CD4-positive, alpha-beta T cell (primary cell): Measurements from ENCODE around the gene ANKRD13D. TPM values are rescaled to one million over a fixed set of nuclear protein-coding genes. Genes with fewer than 3 reads are reported as not detected.
A peak's percentile ranks its signal among the peaks of the same experiment; 100 is the strongest.
"Not testable (repeated sequence)": the region's sequence is repeated elsewhere in the genome, so short reads cannot be mapped to it uniquely, and the experiment has no call there.

Experiments used
- ATAC-seq: fragments of 200-7000 bp; cut with Tn5 transposase; one replicate; pipeline ENCODE4 v1.10.0; 2022; ENCODE audit warnings: mild to moderate bottlenecking; ENCODE audit not compliant: poor library complexity
- CTCF ChIA-PET: fragments of 350-600 bp; sonication (Branson Sonifier 250); formaldehyde crosslinking; loops from one replicate; lab custom pipeline; 2021; ENCODE audit warnings: antibody characterized with exemption, inconsistent platforms; lab: Charles Lee
- POLR2A ChIA-PET: fragments of 350-600 bp; sonication (Branson Sonifier 250); formaldehyde crosslinking; loops from one replicate; lab custom pipeline; 2021; ENCODE audit warnings: antibody characterized with exemption, inconsistent platforms; lab: Charles Lee
- DNase-seq, 14 experiments: peaks; one replicate each; pipeline ENCODE4 v3.0.0-alpha.2; 2013 to 2020; ENCODE audit warnings: mixed read lengths in 2 of 14
- H3K27ac ChIP-seq, 2 donors: one replicate each; pipeline versions ENCODE4 v1.5.1 to v1.7.0; 2013; ENCODE audit warnings: low read length in 2 of 2, low read depth in 1 of 2, mild to moderate bottlenecking in 1 of 2
- H3K27me3 ChIP-seq, 2 experiments: 1 replicate in 1 of 2; 2 replicates in 1 of 2; pipeline versions ENCODE4 v1.6.1 to v1.7.0; 2013; ENCODE audit warnings: low read length in 2 of 2, control low read depth in 1 of 2, mild to moderate bottlenecking in 1 of 2, moderate library complexity in 1 of 2; ENCODE audit not compliant: insufficient read depth in 2 of 2, control insufficient read depth in 1 of 2
- H3K36me3 ChIP-seq: one replicate; pipeline ENCODE4 v1.6.1; 2013; ENCODE audit warnings: low read length, control low read depth; ENCODE audit not compliant: insufficient read depth
- H3K4me1 ChIP-seq: one replicate; pipeline ENCODE4 v1.6.1; 2013; ENCODE audit warnings: low read length, control low read depth; ENCODE audit not compliant: insufficient read depth
- H3K4me3 ChIP-seq: one replicate; pipeline ENCODE4 v1.5.1; 2013; ENCODE audit warnings: mild to moderate bottlenecking, low read length, moderate library complexity
- H3K9me3 ChIP-seq, 2 experiments: 1 replicate in 1 of 2; 2 replicates in 1 of 2; pipeline versions ENCODE4 v1.6.1 to v1.7.0; 2013; ENCODE audit warnings: low read length in 2 of 2, mild to moderate bottlenecking in 2 of 2, control low read depth in 1 of 2, moderate library complexity in 1 of 2; ENCODE audit not compliant: control insufficient read depth in 1 of 2, insufficient read depth in 1 of 2
- H3K27ac Mint-ChIP-seq: one replicate; pipeline ENCODE4 v1.8.0; 2020; ENCODE audit warnings: mixed read lengths
- H3K27me3 Mint-ChIP-seq: one replicate; pipeline ENCODE4 v1.8.0; 2021; ENCODE audit warnings: mixed read lengths
- H3K36me3 Mint-ChIP-seq: one replicate; pipeline ENCODE4 v1.8.0; 2021; ENCODE audit warnings: low read depth, mixed read lengths
- H3K4me1 Mint-ChIP-seq: one replicate; pipeline ENCODE4 v1.8.0; 2021; ENCODE audit warnings: low read depth, mixed read lengths
- H3K4me3 Mint-ChIP-seq: one replicate; pipeline ENCODE4 v1.8.0; 2020; ENCODE audit warnings: mild to moderate bottlenecking, mixed read lengths
- H3K9me3 Mint-ChIP-seq: one replicate; pipeline ENCODE4 v1.8.0; 2020; ENCODE audit warnings: mixed read lengths
- intact Hi-C, 2 experiments: fragments of 100-400 bp; cut with DNase I in 1 of 2; cut with micrococcal nuclease in 1 of 2; formaldehyde crosslinking; loops; one replicate each; pipeline versions ENCODE4 v1.15.1 to v1.9.0; 2023 to 2025; cut with DNase I, micrococcal nuclease
- total RNA-seq, 174 experiments: library from RNA in 2 of 174; stranded (reverse) in 2 of 174; gene quantifications; one replicate each; pipeline ENCODE4 v1.2.3 and lab custom pipeline; 2021 to 2026
- TF ChIP-seq, protein P1 (sequence below): fragments of 200-600 bp; IDR thresholded peaks from one replicate; pipeline ENCODE4 v1.8.0; 2022; ENCODE audit warnings: antibody characterized with exemption, mild to moderate bottlenecking

The ANKRD13D gene
- total RNA-seq, 2 experiments from 2014 or later: 160 to 161 TPM

- Mint-ChIP-seq H3K9me3 (no peaks in the 10 kb centered on the region), H3K27ac (peak overlapping the region; percentile 73), H3K4me3 (no peak overlapping the region), H3K4me1 (peaks cover 44% of the 10 kb centered on the region), H3K36me3 (peaks cover 64% of the 10 kb centered on the region), H3K27me3 (no peaks in the 10 kb centered on the region)
- ATAC-seq (no peak), DNase-seq (no peak)
- TF ChIP-seq, protein P1, sequence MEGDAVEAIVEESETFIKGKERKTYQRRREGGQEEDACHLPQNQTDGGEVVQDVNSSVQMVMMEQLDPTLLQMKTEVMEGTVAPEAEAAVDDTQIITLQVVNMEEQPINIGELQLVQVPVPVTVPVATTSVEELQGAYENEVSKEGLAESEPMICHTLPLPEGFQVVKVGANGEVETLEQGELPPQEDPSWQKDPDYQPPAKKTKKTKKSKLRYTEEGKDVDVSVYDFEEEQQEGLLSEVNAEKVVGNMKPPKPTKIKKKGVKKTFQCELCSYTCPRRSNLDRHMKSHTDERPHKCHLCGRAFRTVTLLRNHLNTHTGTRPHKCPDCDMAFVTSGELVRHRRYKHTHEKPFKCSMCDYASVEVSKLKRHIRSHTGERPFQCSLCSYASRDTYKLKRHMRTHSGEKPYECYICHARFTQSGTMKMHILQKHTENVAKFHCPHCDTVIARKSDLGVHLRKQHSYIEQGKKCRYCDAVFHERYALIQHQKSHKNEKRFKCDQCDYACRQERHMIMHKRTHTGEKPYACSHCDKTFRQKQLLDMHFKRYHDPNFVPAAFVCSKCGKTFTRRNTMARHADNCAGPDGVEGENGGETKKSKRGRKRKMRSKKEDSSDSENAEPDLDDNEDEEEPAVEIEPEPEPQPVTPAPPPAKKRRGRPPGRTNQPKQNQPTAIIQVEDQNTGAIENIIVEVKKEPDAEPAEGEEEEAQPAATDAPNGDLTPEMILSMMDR: no peak
- Histone ChIP-seq H3K4me3 (no peak overlapping the region), H3K27me3 (no peaks in the 10 kb centered on the region), H3K4me1 (peaks cover 20% of the 10 kb centered on the region), H3K36me3 (peaks cover 65% of the 10 kb centered on the region), H3K27ac (no peak overlapping the region), H3K9me3 (no peaks in the 10 kb centered on the region)
- POLR2A ChIA-PET: no interaction called here
- intact Hi-C loops: no loop called here
- CTCF ChIA-PET: interaction anchor here (1.2 to 1.6 kb wide), 2 partner anchors 62 to 63 kb away, joined by 3 read pairs; no protein-coding TSS in a partner anchor
Observed at GRCh38 chr11:67255864-67256263, 33.2 kb upstream of the ANKRD13D start.

DNA sequence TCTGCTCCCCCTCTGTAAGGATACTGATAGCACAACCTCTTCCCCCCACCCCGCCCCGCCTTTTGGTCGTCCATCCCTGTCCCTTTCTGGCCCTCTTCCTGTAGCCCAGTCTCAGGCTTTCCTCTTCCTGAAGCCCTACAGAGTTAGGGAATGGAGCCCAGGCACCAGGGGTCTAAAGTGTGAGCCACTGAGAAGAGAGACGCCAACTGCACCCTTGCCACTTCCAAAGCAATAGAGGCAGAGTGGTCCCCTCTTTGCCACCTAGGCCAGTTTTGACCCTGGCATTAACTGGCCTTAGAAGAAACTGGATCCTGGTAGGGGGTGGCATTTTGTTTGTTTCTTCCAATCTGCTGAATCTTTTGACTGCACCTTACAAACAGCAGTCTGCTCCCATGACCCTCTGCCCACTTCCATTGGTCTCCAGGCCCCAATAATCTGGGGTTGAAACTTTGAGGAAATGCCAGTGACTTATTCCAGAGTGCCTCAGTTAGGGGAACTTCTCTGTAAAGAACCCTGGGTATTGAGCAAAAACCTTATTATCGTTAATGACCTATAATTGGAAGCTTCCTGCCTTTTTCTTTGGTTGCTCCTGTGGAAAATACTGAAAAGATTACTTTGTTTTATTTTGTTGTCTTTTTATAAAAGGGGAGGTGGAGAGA lies 32.5 kb upstream of the ANKRD13D start:
- no peak overlapping the region for H3K4me3 ChIP-seq
- intact Hi-C loops: no loop called here
- peaks cover 58% of the 10 kb centered on the region for H3K36me3 ChIP-seq
- no peaks in the 10 kb centered on the region for H3K27me3 ChIP-seq
- peaks cover 26% of the 10 kb centered on the region for H3K4me1 ChIP-seq
- TF ChIP-seq, protein P1: no peak
- DNase-seq: no peak
- H3K27me3 Mint-ChIP-seq: no peaks in the 10 kb centered on the region
- H3K4me3 Mint-ChIP-seq: no peak overlapping the region
- H3K9me3 Mint-ChIP-seq: no peaks in the 10 kb centered on the region
- POLR2A ChIA-PET: no interaction called here
- peaks cover 42% of the 10 kb centered on the region for H3K4me1 Mint-ChIP-seq
- H3K27ac ChIP-seq: no peak overlapping the region
- H3K9me3 ChIP-seq: no peaks in the 10 kb centered on the region
- no peak for ATAC-seq
- CTCF ChIA-PET: interaction anchor here (1.2 to 1.6 kb wide), 2 partner anchors 61 to 62 kb away, joined by 3 read pairs; no protein-coding TSS in a partner anchor
- H3K27ac Mint-ChIP-seq: peak overlapping the region; percentile 55
- peaks cover 56% of the 10 kb centered on the region for H3K36me3 Mint-ChIP-seq

DNA sequence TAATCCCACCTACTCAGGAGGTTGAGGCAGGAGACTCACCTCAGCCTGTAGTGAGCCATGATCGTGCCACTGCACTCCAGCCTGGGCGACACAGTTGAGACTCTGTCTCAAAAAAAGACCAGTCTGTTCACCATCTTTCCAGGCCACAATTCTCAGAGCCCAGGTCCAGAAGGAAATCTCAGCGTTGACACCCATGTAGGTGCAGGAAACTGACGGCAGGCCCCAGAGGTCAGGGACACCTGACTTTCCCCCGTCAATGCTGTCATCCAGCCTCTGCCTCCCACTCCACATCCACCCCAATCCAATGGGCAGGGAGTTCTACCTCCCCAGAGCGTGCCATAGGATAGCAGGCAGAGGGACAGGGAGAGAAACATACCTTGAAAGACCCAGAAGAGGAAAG lies 28.7 kb upstream of the ANKRD13D start:
- intact Hi-C loops: no loop called here
- TF ChIP-seq, protein P1: no peak
- DNase-seq (peak in 1 of 14 experiments; percentile 0), ATAC-seq (no peak)
- Histone ChIP-seq H3K4me1 (peaks cover 30% of the 10 kb centered on the region), H3K9me3 (no peaks in the 10 kb centered on the region), H3K36me3 (peaks cover 20% of the 10 kb centered on the region), H3K4me3 (no peak overlapping the region), H3K27ac (no peak overlapping the region), H3K27me3 (no peaks in the 10 kb centered on the region)
- POLR2A ChIA-PET: no interaction called here
- Mint-ChIP-seq H3K9me3 (no peaks in the 10 kb centered on the region), H3K27me3 (no peaks in the 10 kb centered on the region), H3K4me1 (peaks cover 45% of the 10 kb centered on the region), H3K4me3 (no peak overlapping the region), H3K27ac (no peak overlapping the region), H3K36me3 (peaks cover 25% of the 10 kb centered on the region)
- CTCF ChIA-PET: no interaction called here

GRCh38 chr11:67260885-67261639 lies 28.0 kb upstream of the ANKRD13D start:
- H3K36me3 Mint-ChIP-seq: peaks cover 19% of the 10 kb centered on the region
- peaks cover 13% of the 10 kb centered on the region for H3K36me3 ChIP-seq
- CTCF ChIA-PET: interaction anchor here (1.3 to 4.9 kb wide), 5 partner anchors 8 to 121 kb away, joined by 3 to 57 read pairs (median 6); no protein-coding TSS in a partner anchor
- H3K9me3 Mint-ChIP-seq, H3K27me3 ChIP-seq, H3K27ac Mint-ChIP-seq, H3K27ac ChIP-seq, H3K4me3 ChIP-seq, ATAC-seq, H3K27me3 Mint-ChIP-seq, H3K9me3 ChIP-seq, intact Hi-C loops: not testable (repeated sequence)
- H3K4me1 Mint-ChIP-seq: peaks cover 51% of the 10 kb centered on the region
- H3K4me3 Mint-ChIP-seq: peak overlapping the region; percentile 72
- peak in 6 of 14 experiments; percentile 12 to 64 (median 49) for DNase-seq
- POLR2A ChIA-PET: interaction anchor here (1.2 to 3.1 kb wide), 7 partner anchors 16 to 176 kb away, joined by 4 to 28 read pairs (median 8); partner anchors contain the start of genes ANKRD13D and PTPRCAP
- peaks cover 36% of the 10 kb centered on the region for H3K4me1 ChIP-seq
